Measurements from ENCODE around the gene NDUFS6. TPM values are rescaled to one million over a fixed set of nuclear protein-coding genes. Genes with fewer than 3 reads are reported as not detected.

NDUFS6 gene
- total RNA-seq, 1 donor from 2014 or later: 40.3 TPM

GRCh38 chr5:1799602-1800471 lies 1.4 kb upstream of the NDUFS6 start, which contains the start of gene MRPL36:
Gene MRPL36, minus strand, starts transcription at chr5:1799837. Its CDS starts 902 bp downstream, at chr5:1798935.
- Mint-ChIP-seq H3K4me1 (ENCODE audit: low read depth, unreplicated experiment) (peaks cover 11% of the 10 kb centered on the region), H3K4me3 (ENCODE audit: unreplicated experiment) (peak within 1 kb of the TSS; percentile 94), H3K27ac (ENCODE audit: unreplicated experiment) (peak within 1 kb of the TSS; percentile 89), H3K9me3 (ENCODE audit: unreplicated experiment) (peaks cover 13% of the 10 kb centered on the region), H3K27me3 (ENCODE audit: unreplicated experiment) (peaks cover 5% of the 10 kb centered on the region), H3K36me3 (ENCODE audit: unreplicated experiment) (no peaks in the 10 kb centered on the region)
- TF ChIP-seq CTCF (IDR thresholded peaks at IDR 0.05; ENCODE audit: partially characterized antibody, unreplicated experiment): no peak
- DNase-seq: peak; percentile 94

- Mint-ChIP-seq H3K27ac (ENCODE audit: unreplicated experiment) (peak overlapping the region; percentile 89), H3K36me3 (ENCODE audit: unreplicated experiment) (no peaks in the 10 kb centered on the region)
- DNase-seq: peak; percentile 53
These were observed 560 bp upstream of the NDUFS6 start for GRCh38 chr5:1800472-1801221.

GRCh38 chr5:1801967-1802295 lies 724 bp downstream of the NDUFS6 start:
- no peak for TF ChIP-seq CTCF (IDR thresholded peaks at IDR 0.05; ENCODE audit: partially characterized antibody, unreplicated experiment)
- Mint-ChIP-seq H3K36me3 (ENCODE audit: unreplicated experiment) (no peaks in the 10 kb centered on the region), H3K27ac (ENCODE audit: unreplicated experiment) (peak overlapping the region; percentile 84), H3K27me3 (ENCODE audit: unreplicated experiment) (peaks cover 5% of the 10 kb centered on the region), H3K4me3 (ENCODE audit: unreplicated experiment) (peak overlapping the region; percentile 94), H3K9me3 (ENCODE audit: unreplicated experiment) (peaks cover 13% of the 10 kb centered on the region), H3K4me1 (ENCODE audit: low read depth, unreplicated experiment) (peaks cover 11% of the 10 kb centered on the region)
- DNase-seq: no peak

More at GRCh38 chr5:1800472-1801221, 560 bp upstream of the NDUFS6 start:
- Mint-ChIP-seq H3K27me3 (ENCODE audit: unreplicated experiment) (peaks cover 5% of the 10 kb centered on the region), H3K4me3 (ENCODE audit: unreplicated experiment) (peak overlapping the region; percentile 94), H3K9me3 (ENCODE audit: unreplicated experiment) (peaks cover 13% of the 10 kb centered on the region), H3K4me1 (ENCODE audit: low read depth, unreplicated experiment) (peaks cover 11% of the 10 kb centered on the region)
- TF ChIP-seq CTCF (IDR thresholded peaks at IDR 0.05; ENCODE audit: partially characterized antibody, unreplicated experiment): no peak

- Mint-ChIP-seq H3K4me3 (ENCODE audit: unreplicated experiment) (peak overlapping the region; percentile 57), H3K27me3 (ENCODE audit: unreplicated experiment) (peaks cover 7% of the 10 kb centered on the region), H3K9me3 (ENCODE audit: unreplicated experiment) (peaks cover 13% of the 10 kb centered on the region), H3K4me1 (ENCODE audit: low read depth, unreplicated experiment) (peaks cover 6% of the 10 kb centered on the region), H3K36me3 (ENCODE audit: unreplicated experiment) (no peaks in the 10 kb centered on the region), H3K27ac (ENCODE audit: unreplicated experiment) (peak overlapping the region; percentile 10)
- TF ChIP-seq CTCF (IDR thresholded peaks at IDR 0.05; ENCODE audit: partially characterized antibody, unreplicated experiment): no peak
- DNase-seq: no peak
These were observed 2.0 kb downstream of the NDUFS6 start for GRCh38 chr5:1803192-1803591.

Measured in glutamatergic neuron (in vitro differentiated cells).